GM23338 (cell line): ENCODE results near the gene IZUMO4. TPM values are rescaled to one million over a fixed set of nuclear protein-coding genes. Genes with fewer than 3 reads are reported as not detected.

Experiments
- ATAC-seq: fragments of 200-7000 bp; cut with Tn5 transposase; 3 replicates; pipeline ENCODE4 v1.9.1; 2020
- DNase-seq: peaks from one replicate; pipeline ENCODE4 v3.0.0-alpha.2; 2015; ENCODE audit warnings: low spot score
- H2AFZ ChIP-seq: fragments of 200-600 bp; sonication (generic); 2 replicates; pipeline ENCODE4 v1.8.0; 2016; ENCODE audit warnings: antibody characterized with exemption, mild to moderate bottlenecking, moderate library complexity
- H3F3A ChIP-seq: fragments of 200-600 bp; sonication (generic); replicated peaks from 2 replicates; pipeline ENCODE4 v1.8.0; 2017; ENCODE audit warnings: antibody characterized with exemption, mixed run types, low read depth
- H3K27ac ChIP-seq: fragments of 200-600 bp; sonication (generic); 2 replicates; pipeline ENCODE4 v1.6.1; 2016; ENCODE audit warnings: low read depth
- H3K27me3 ChIP-seq: fragments of 200-600 bp; sonication (generic); 2 replicates; pipeline ENCODE4 v1.8.0; 2016; ENCODE audit warnings: mild to moderate bottlenecking, mixed run types, moderate library complexity; ENCODE audit not compliant: insufficient read depth
- H3K36me3 ChIP-seq: fragments of 200-600 bp; sonication (generic); 2 replicates; pipeline ENCODE4 v1.8.0; 2016; ENCODE audit warnings: mild to moderate bottlenecking; ENCODE audit not compliant: insufficient read depth
- H3K4me1 ChIP-seq: fragments of 200-600 bp; sonication (generic); 2 replicates; pipeline ENCODE4 v1.8.0; 2016; ENCODE audit warnings: mild to moderate bottlenecking, moderate library complexity; ENCODE audit not compliant: insufficient read depth
- H3K4me2 ChIP-seq: fragments of 200-600 bp; sonication (generic); 2 replicates; pipeline ENCODE4 v1.7.1; 2017; ENCODE audit warnings: mixed run types
- H3K4me3 ChIP-seq: fragments of 200-600 bp; sonication (generic); 2 replicates; pipeline ENCODE4 v1.6.1; 2016; ENCODE audit warnings: mixed run types
- H3K79me2 ChIP-seq: fragments of 200-600 bp; sonication (generic); replicated peaks from 2 replicates; pipeline ENCODE4 v1.8.0; 2017; ENCODE audit warnings: mild to moderate bottlenecking; ENCODE audit not compliant: insufficient read depth
- H3K9me2 ChIP-seq: fragments of 200-600 bp; sonication (generic); 2 replicates; pipeline ENCODE4 v1.8.0; 2017; ENCODE audit not compliant: insufficient read depth
- H4K20me1 ChIP-seq: fragments of 200-600 bp; sonication (generic); replicated peaks from 2 replicates; pipeline ENCODE4 v1.8.0; 2017; ENCODE audit warnings: mild to moderate bottlenecking; ENCODE audit not compliant: insufficient read depth
- H3K27ac Mint-ChIP-seq: 2 replicates; pipeline ENCODE4 v1.8.0; 2020; ENCODE audit warnings: inconsistent platforms, mild to moderate bottlenecking, moderate library complexity, mixed read lengths
- H3K27me3 Mint-ChIP-seq: 3 replicates; pipeline ENCODE4 v1.8.0; 2022; ENCODE audit warnings: low read depth, mild to moderate bottlenecking, moderate library complexity, mixed read lengths, inconsistent platforms; ENCODE audit not compliant: insufficient read depth, poor library complexity
- H3K36me3 Mint-ChIP-seq: 3 replicates; pipeline ENCODE4 v1.8.0; 2021; ENCODE audit warnings: low read depth, mild to moderate bottlenecking, inconsistent platforms, moderate library complexity, mixed read lengths
- H3K4me1 Mint-ChIP-seq: 3 replicates; pipeline ENCODE4 v1.8.0; 2020; ENCODE audit warnings: mild to moderate bottlenecking, inconsistent platforms, mixed read lengths
- H3K4me3 Mint-ChIP-seq: 3 replicates; pipeline ENCODE4 v1.8.0; 2021; ENCODE audit warnings: moderate library complexity, mild to moderate bottlenecking, inconsistent platforms, mixed read lengths
- H3K9me3 Mint-ChIP-seq: 3 replicates; pipeline ENCODE4 v1.8.0; 2020; ENCODE audit warnings: moderate library complexity, mild to moderate bottlenecking, inconsistent platforms, mixed read lengths
- CREB1 ChIP-seq: fragments of 250-450 bp; sonication (Bioruptor Pico); IDR thresholded peaks from 2 replicates; pipeline ENCODE4 v1.5.0; 2020; ENCODE audit warnings: low read depth, mild to moderate bottlenecking, moderate library complexity
- EZH2 ChIP-seq: fragments of 200-600 bp; sonication (generic); IDR thresholded peaks from one replicate; pipeline ENCODE4 v1.8.0; 2017; ENCODE audit warnings: antibody characterized with exemption, mild to moderate bottlenecking, low read depth; ENCODE audit not compliant: unreplicated experiment
- EZH2phosphoT487 ChIP-seq: fragments of 200-600 bp; sonication (generic); IDR thresholded peaks from one replicate; pipeline ENCODE4 v1.8.1; 2018; ENCODE audit warnings: antibody characterized with exemption; ENCODE audit not compliant: unreplicated experiment
- JUNB ChIP-seq: IDR thresholded peaks from one replicate; pipeline ENCODE4 v1.6.1; 2016; ENCODE audit warnings: antibody characterized with exemption; ENCODE audit not compliant: unreplicated experiment
- REST ChIP-seq: IDR thresholded peaks from one replicate; pipeline ENCODE4 v1.6.1; 2018; ENCODE audit warnings: antibody characterized with exemption; ENCODE audit not compliant: unreplicated experiment
- STAT1 ChIP-seq: IDR thresholded peaks from one replicate; pipeline ENCODE4 v1.6.1; 2016; ENCODE audit warnings: antibody characterized with exemption; ENCODE audit not compliant: unreplicated experiment
- ZNF114 ChIP-seq: fragments of 250-450 bp; sonication (Bioruptor Pico); IDR thresholded peaks from 2 replicates; pipeline ENCODE4 v1.5.0; 2020; ENCODE audit warnings: mild to moderate bottlenecking, moderate library complexity
- ZNF331 ChIP-seq: fragments of 250-450 bp; sonication (Bioruptor Pico); IDR thresholded peaks from 2 replicates; pipeline ENCODE4 v1.5.0; 2020; ENCODE audit warnings: low read depth, mild to moderate bottlenecking, moderate library complexity
- polyA plus RNA-seq: library from polyadenylated mRNA; unstranded; fragments of >200 nt; fragmentation: Nextera tagmentation; extraction: Ambion mirVana; gene quantifications from 2 replicates; pipeline ENCODE4 v1.2.1, GENCODE V29; 2016
- total RNA-seq: library from RNA; depleted of rRNA; stranded (reverse); fragments of >200 nt; shearing (Covaris generic); gene quantifications from 2 replicates; pipeline ENCODE4 v1.2.3, GENCODE V29; 2014
- TF ChIP-seq, protein P1 (sequence below): IDR thresholded peaks from 2 replicates; pipeline ENCODE4 v1.6.1; 2016; ENCODE audit warnings: antibody characterized with exemption
- TF ChIP-seq, protein P2 (sequence below), 2 experiments: fragments of 200-600 bp in 1 of 2; sonication (generic) in 1 of 2; conservative IDR thresholded peaks; 2 replicates each; pipeline versions ENCODE4 v1.5.1 to v1.6.1; 2016 to 2017; ENCODE audit warnings: antibody characterized with exemption in 2 of 2, low read depth in 2 of 2, mild to moderate bottlenecking in 2 of 2, moderate library complexity in 1 of 2

IZUMO4 gene
- total and polyA plus RNA-seq, 2 experiments from 2014 or later = 0.57 to 2.2 TPM

- Histone ChIP-seq H3K9me2 (no peaks in the 10 kb centered on the region), H4K20me1 (peaks cover 29% of the 10 kb centered on the region), H3K4me2 (no peak overlapping the region), H3K4me3 (no peak overlapping the region), H3K79me2 (peaks cover 66% of the 10 kb centered on the region), H3K27me3 (no peaks in the 10 kb centered on the region), H3K36me3 (peaks cover 21% of the 10 kb centered on the region; the same call in 1 of the 2 replicates), H3F3A (peaks cover 8% of the 10 kb centered on the region; the same call in 1 of the 2 replicates), H2AFZ (no peak overlapping the region), H3K4me1 (no peaks in the 10 kb centered on the region), H3K27ac (no peak overlapping the region)
- no peak for DNase-seq
- peaks cover 53% of the 10 kb centered on the region for H3K36me3 Mint-ChIP-seq
- peaks cover 12% of the 10 kb centered on the region for H3K27me3 Mint-ChIP-seq
- no peak overlapping the region for H3K27ac Mint-ChIP-seq
- TF ChIP-seq EZH2phosphoT487 (no peak), CREB1 (no peak), ZNF331 (CRISPR knock-in tag) (no peak), REST (no peak), STAT1 (no peak)
- TF ChIP-seq, protein P1, sequence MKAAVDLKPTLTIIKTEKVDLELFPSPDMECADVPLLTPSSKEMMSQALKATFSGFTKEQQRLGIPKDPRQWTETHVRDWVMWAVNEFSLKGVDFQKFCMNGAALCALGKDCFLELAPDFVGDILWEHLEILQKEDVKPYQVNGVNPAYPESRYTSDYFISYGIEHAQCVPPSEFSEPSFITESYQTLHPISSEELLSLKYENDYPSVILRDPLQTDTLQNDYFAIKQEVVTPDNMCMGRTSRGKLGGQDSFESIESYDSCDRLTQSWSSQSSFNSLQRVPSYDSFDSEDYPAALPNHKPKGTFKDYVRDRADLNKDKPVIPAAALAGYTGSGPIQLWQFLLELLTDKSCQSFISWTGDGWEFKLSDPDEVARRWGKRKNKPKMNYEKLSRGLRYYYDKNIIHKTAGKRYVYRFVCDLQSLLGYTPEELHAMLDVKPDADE = no peak
- no peak overlapping the region for H3K4me3 Mint-ChIP-seq
- ATAC-seq = peak; percentile 42
- no peaks in the 10 kb centered on the region; the same call in 2 of the 3 replicates for H3K4me1 Mint-ChIP-seq
- H3K9me3 Mint-ChIP-seq = no peaks in the 10 kb centered on the region
These were observed 40.1 kb downstream of the IZUMO4 start for GRCh38 chr19:2136796-2137195.

GRCh38 chr19:2138061-2138728 is 41.5 kb downstream of the IZUMO4 start:
- Mint-ChIP-seq H3K9me3 (no peaks in the 10 kb centered on the region), H3K27me3 (peaks cover 9% of the 10 kb centered on the region), H3K4me3 (no peak overlapping the region), H3K4me1 (no peaks in the 10 kb centered on the region; the same call in 2 of the 3 replicates), H3K27ac (no peak overlapping the region), H3K36me3 (peaks cover 42% of the 10 kb centered on the region)
- H4K20me1 ChIP-seq = peaks cover 42% of the 10 kb centered on the region
- no peaks in the 10 kb centered on the region for H3K27me3 ChIP-seq
- H2AFZ ChIP-seq = no peak overlapping the region
- DNase-seq (no peak), ATAC-seq (no peak)
- no peak overlapping the region for H3K27ac ChIP-seq
- no peak overlapping the region for H3K4me3 ChIP-seq
- peaks cover 76% of the 10 kb centered on the region for H3K79me2 ChIP-seq
- H3K4me1 ChIP-seq = no peaks in the 10 kb centered on the region
- peaks cover 10% of the 10 kb centered on the region; the same call in 1 of the 2 replicates for H3K36me3 ChIP-seq
- H3K4me2 ChIP-seq = no peak overlapping the region
- peaks cover 7% of the 10 kb centered on the region; the same call in 1 of the 2 replicates for H3F3A ChIP-seq
- no peaks in the 10 kb centered on the region for H3K9me2 ChIP-seq
- TF ChIP-seq EZH2 = no peak
- no peak for TF ChIP-seq JUNB
- no peak for TF ChIP-seq EZH2phosphoT487
- no peak for TF ChIP-seq STAT1
- no peak for TF ChIP-seq ZNF114 (CRISPR knock-in tag)
- TF ChIP-seq ZNF331 (CRISPR knock-in tag) = no peak
- no peak for TF ChIP-seq REST
- no peak for TF ChIP-seq CREB1
- TF ChIP-seq, protein P2, sequence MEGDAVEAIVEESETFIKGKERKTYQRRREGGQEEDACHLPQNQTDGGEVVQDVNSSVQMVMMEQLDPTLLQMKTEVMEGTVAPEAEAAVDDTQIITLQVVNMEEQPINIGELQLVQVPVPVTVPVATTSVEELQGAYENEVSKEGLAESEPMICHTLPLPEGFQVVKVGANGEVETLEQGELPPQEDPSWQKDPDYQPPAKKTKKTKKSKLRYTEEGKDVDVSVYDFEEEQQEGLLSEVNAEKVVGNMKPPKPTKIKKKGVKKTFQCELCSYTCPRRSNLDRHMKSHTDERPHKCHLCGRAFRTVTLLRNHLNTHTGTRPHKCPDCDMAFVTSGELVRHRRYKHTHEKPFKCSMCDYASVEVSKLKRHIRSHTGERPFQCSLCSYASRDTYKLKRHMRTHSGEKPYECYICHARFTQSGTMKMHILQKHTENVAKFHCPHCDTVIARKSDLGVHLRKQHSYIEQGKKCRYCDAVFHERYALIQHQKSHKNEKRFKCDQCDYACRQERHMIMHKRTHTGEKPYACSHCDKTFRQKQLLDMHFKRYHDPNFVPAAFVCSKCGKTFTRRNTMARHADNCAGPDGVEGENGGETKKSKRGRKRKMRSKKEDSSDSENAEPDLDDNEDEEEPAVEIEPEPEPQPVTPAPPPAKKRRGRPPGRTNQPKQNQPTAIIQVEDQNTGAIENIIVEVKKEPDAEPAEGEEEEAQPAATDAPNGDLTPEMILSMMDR (conservative IDR thresholded peaks at IDR 0.05; ENCODE audit: low read depth in 2 of 2) = no peak
